ENCODE data around the gene OR13C4. TPM values are rescaled to one million over a fixed set of nuclear protein-coding genes. Genes with fewer than 3 reads are reported as not detected.

The OR13C4 gene
- total RNA-seq, 1 donor from 2014 or later: not detected

GRCh38 chr9:104556830-104557634, 30.0 kb upstream of the OR13C4 start:
- Mint-ChIP-seq H3K36me3 (ENCODE audit: unreplicated experiment) (no peaks in the 10 kb centered on the region), H3K27me3 (ENCODE audit: unreplicated experiment) (peaks cover 2% of the 10 kb centered on the region), H3K4me1 (ENCODE audit: unreplicated experiment) (no peaks in the 10 kb centered on the region), H3K27ac (ENCODE audit: unreplicated experiment) (no peak overlapping the region), H3K4me3 (ENCODE audit: unreplicated experiment) (no peak overlapping the region), H3K9me3 (ENCODE audit: unreplicated experiment) (peaks cover 5% of the 10 kb centered on the region)
- TF ChIP-seq CTCF (IDR thresholded peaks at IDR 0.05): no peak
- DNase-seq (ENCODE audit: extremely low spot score, unreplicated experiment): no peak

DNA sequence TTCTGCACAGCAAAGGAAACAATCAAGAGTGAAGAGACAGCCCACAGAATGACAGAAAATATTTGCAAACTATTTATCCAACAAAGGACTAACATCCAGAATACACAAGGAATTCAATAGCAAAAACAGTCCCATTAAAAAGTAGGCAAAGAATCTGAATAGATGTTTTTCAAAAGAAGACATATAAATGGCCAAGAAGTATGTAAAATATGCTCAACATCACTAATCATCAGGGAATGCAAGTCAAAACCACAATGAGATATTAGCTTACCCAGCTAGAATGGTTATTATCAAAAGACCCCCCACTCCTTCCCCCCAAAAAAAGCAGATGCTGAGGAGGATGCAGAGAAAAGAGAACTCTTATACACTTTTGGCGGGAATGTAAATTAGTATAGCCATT, 28.5 kb upstream of the OR13C4 start:
- TF ChIP-seq CTCF (IDR thresholded peaks at IDR 0.05): no peak
- Mint-ChIP-seq H3K36me3 (ENCODE audit: unreplicated experiment) (no peaks in the 10 kb centered on the region), H3K27ac (ENCODE audit: unreplicated experiment) (no peak overlapping the region), H3K9me3 (ENCODE audit: unreplicated experiment) (peaks cover 5% of the 10 kb centered on the region), H3K27me3 (ENCODE audit: unreplicated experiment) (no peaks in the 10 kb centered on the region), H3K4me3 (ENCODE audit: unreplicated experiment) (no peak overlapping the region), H3K4me1 (ENCODE audit: unreplicated experiment) (no peaks in the 10 kb centered on the region)
- no peak for DNase-seq (ENCODE audit: extremely low spot score, unreplicated experiment)

- no peaks in the 10 kb centered on the region for H3K9me3 Mint-ChIP-seq (ENCODE audit: unreplicated experiment)
- no peak overlapping the region for H3K27ac Mint-ChIP-seq (ENCODE audit: unreplicated experiment)
- no peaks in the 10 kb centered on the region for H3K36me3 Mint-ChIP-seq (ENCODE audit: unreplicated experiment)
Measured at GRCh38 chr9:104553261-104553660, 26.3 kb upstream of the OR13C4 start.

DNA sequence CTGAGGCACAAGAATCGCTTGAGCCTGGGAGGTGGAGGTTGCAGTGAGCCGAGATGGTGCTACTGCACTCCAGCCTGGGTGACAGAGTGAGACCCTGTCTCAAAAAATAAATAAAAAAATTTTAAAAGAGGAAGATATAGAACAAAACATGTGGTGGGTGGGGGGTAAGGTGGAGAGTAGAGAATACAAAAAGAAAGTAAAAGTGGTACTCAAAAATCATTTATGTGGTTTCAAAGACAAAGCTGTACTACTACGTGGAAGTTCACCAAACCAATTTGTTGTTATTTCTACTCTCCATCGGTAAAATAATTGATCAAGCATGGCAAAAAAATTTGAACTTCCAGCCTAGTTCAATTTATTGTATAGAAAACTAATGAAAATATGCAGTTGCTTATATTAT, 17.6 kb upstream of the OR13C4 start:
- peaks cover 11% of the 10 kb centered on the region for H3K27me3 Mint-ChIP-seq (ENCODE audit: unreplicated experiment)
- H3K4me1 Mint-ChIP-seq (ENCODE audit: unreplicated experiment): no peaks in the 10 kb centered on the region
- H3K4me3 Mint-ChIP-seq (ENCODE audit: unreplicated experiment): no peak overlapping the region
- no peak for DNase-seq (ENCODE audit: extremely low spot score, unreplicated experiment)
- H3K27ac Mint-ChIP-seq (ENCODE audit: unreplicated experiment): no peak overlapping the region
- no peak for TF ChIP-seq CTCF (IDR thresholded peaks at IDR 0.05)
- no peaks in the 10 kb centered on the region for H3K9me3 Mint-ChIP-seq (ENCODE audit: unreplicated experiment)
- no peaks in the 10 kb centered on the region for H3K36me3 Mint-ChIP-seq (ENCODE audit: unreplicated experiment)

More at GRCh38 chr9:104553261-104553660, 26.3 kb upstream of the OR13C4 start:
- no peak for TF ChIP-seq CTCF (IDR thresholded peaks at IDR 0.05)
- Mint-ChIP-seq H3K27me3 (ENCODE audit: unreplicated experiment) (no peaks in the 10 kb centered on the region), H3K4me3 (ENCODE audit: unreplicated experiment) (no peak overlapping the region), H3K4me1 (ENCODE audit: unreplicated experiment) (no peaks in the 10 kb centered on the region)
- no peak for DNase-seq (ENCODE audit: extremely low spot score, unreplicated experiment)

DNA sequence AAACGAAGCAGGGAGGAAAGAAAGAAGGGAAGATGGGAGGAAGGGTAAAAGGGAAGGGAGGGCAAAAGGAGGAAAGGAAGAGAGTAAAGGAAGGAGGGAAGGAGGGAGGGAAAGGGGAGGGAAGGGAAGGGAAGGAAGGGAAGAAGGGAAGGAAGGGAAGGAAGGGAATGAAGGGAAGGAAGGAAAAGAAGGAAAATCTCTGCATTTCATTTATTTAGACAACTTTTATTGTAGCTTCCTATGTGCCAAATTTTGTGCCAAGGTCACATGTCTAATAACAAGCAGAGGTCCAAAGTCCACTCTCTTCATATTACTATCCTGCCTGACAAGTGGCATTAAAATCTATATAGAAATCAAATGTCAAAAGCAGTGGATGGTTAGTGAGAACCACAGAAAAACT, 12.3 kb upstream of the OR13C4 start:
- no peaks in the 10 kb centered on the region for H3K36me3 Mint-ChIP-seq (ENCODE audit: unreplicated experiment)
- TF ChIP-seq CTCF (IDR thresholded peaks at IDR 0.05): no peak
- H3K4me3 Mint-ChIP-seq (ENCODE audit: unreplicated experiment): no peak overlapping the region
- DNase-seq (ENCODE audit: extremely low spot score, unreplicated experiment): no peak
- no peak overlapping the region for H3K27ac Mint-ChIP-seq (ENCODE audit: unreplicated experiment)
- peaks cover 6% of the 10 kb centered on the region for H3K27me3 Mint-ChIP-seq (ENCODE audit: unreplicated experiment)
- H3K4me1 Mint-ChIP-seq (ENCODE audit: unreplicated experiment): no peaks in the 10 kb centered on the region
- H3K9me3 Mint-ChIP-seq (ENCODE audit: unreplicated experiment): no peaks in the 10 kb centered on the region
